Left renal pelvis (tissue), 4 donors: Measurements from ENCODE around the gene EXOC6. TPM values are rescaled to one million over a fixed set of nuclear protein-coding genes. Genes with fewer than 3 reads are reported as not detected.

Experiments used
- DNase-seq, 4 donors: peaks; one replicate each; pipeline ENCODE4 v3.0.0-alpha.2; 2013; ENCODE audit warnings: low read depth in 4 of 4, low spot score in 3 of 4
- polyA plus RNA-seq, 4 donors: library from polyadenylated mRNA; unstranded; fragments of 120-200 nt; gene quantifications; one replicate each; pipeline ENCODE4 v1.2.1, GENCODE V29; 2013; ENCODE audit not compliant: insufficient read length in 4 of 4

EXOC6 gene
- 10 to 100 TPM; 10.9 to 21.9 (median 17.2) TPM for polyA plus RNA-seq

GRCh38 chr10:92848441-92849233 lies at the start of gene EXOC6:
EXOC6 (plus strand) TSS chr10:92848520; CDS start chr10:92848534, 14 bp downstream.
- DNase-seq, result peak in 3 of 4 donors; percentile 71 to 79 (median 75)

GRCh38 chr10:92799568-92799967 lies 48.8 kb upstream of the EXOC6 start:
- no peak for DNase-seq

- peak in 1 of 4 donors; percentile 25 for DNase-seq
These were observed 48.1 kb upstream of the EXOC6 start for GRCh38 chr10:92800134-92800733.

GRCh38 chr10:92801978-92802872 lies 46.1 kb upstream of the EXOC6 start:
- DNase-seq, result no peak

- no peak for DNase-seq
These were observed 38.5 kb upstream of the EXOC6 start for GRCh38 chr10:92809840-92810239.

GRCh38 chr10:92810934-92811532 lies 37.3 kb upstream of the EXOC6 start:
- DNase-seq, result no peak

- no peak for DNase-seq
These were observed 36.3 kb upstream of the EXOC6 start for GRCh38 chr10:92811986-92812385.

- DNase-seq, result no peak
These were observed 34.3 kb upstream of the EXOC6 start for GRCh38 chr10:92813979-92814378.

GRCh38 chr10:92814790-92815189 lies 33.5 kb upstream of the EXOC6 start:
- no peak for DNase-seq

- DNase-seq, result no peak
These were observed 32.2 kb upstream of the EXOC6 start for GRCh38 chr10:92816091-92816531.

GRCh38 chr10:92822060-92822634 lies 26.2 kb upstream of the EXOC6 start:
- DNase-seq, result no peak

GRCh38 chr10:92822964-92823363 lies 25.4 kb upstream of the EXOC6 start:
- DNase-seq, result no peak

GRCh38 chr10:92826061-92826460 lies 22.3 kb upstream of the EXOC6 start:
- no peak for DNase-seq

GRCh38 chr10:92826504-92826903 lies 21.8 kb upstream of the EXOC6 start:
- DNase-seq, result no peak

GRCh38 chr10:92829042-92829785 lies 19.1 kb upstream of the EXOC6 start:
- no peak for DNase-seq

GRCh38 chr10:92829786-92830377 lies 18.4 kb upstream of the EXOC6 start:
- DNase-seq, result no peak

GRCh38 chr10:92830478-92831389 lies 17.6 kb upstream of the EXOC6 start:
- no peak for DNase-seq

GRCh38 chr10:92832121-92832520 lies 16.2 kb upstream of the EXOC6 start:
- no peak for DNase-seq
